NCI-H524 (cell line): ENCODE measurements around the gene JAG2.

Experiments
- DNase-seq, 2 experiments: peaks; one replicate each; lab custom pipeline; 2025; lab: John Stamatoyannopoulos, UW

Gene JAG2

GRCh38 chr14:105203701-105204100 lies 35.1 kb upstream of the JAG2 start:
- no peak for DNase-seq

- DNase-seq = peak; percentile 57 to 82
These were observed 34.5 kb upstream of the JAG2 start for GRCh38 chr14:105203057-105203531.

- DNase-seq = peak in 1 of 2 experiments; percentile 58
These were observed 33.4 kb upstream of the JAG2 start for GRCh38 chr14:105201925-105202513.

- DNase-seq = peak in 1 of 2 experiments; percentile 36
These were observed 32.8 kb upstream of the JAG2 start for GRCh38 chr14:105201156-105201924.

GRCh38 chr14:105200641-105201040 lies 32.1 kb upstream of the JAG2 start:
- no peak for DNase-seq

- peak in 1 of 2 experiments; percentile 41 for DNase-seq
These were observed 31.5 kb upstream of the JAG2 start for GRCh38 chr14:105200074-105200473.

GRCh38 chr14:105199093-105199492 lies 30.5 kb upstream of the JAG2 start:
- DNase-seq = no peak

GRCh38 chr14:105198588-105198987 lies 30.0 kb upstream of the JAG2 start:
- DNase-seq = no peak

GRCh38 chr14:105197211-105197641 lies 28.6 kb upstream of the JAG2 start:
- no peak for DNase-seq

GRCh38 chr14:105196265-105196960 lies 27.8 kb upstream of the JAG2 start:
- DNase-seq = peak in 1 of 2 experiments; percentile 44

GRCh38 chr14:105195522-105196264 lies 27.1 kb upstream of the JAG2 start:
- DNase-seq = peak in 1 of 2 experiments; percentile 51

- DNase-seq = no peak
These were observed 26.5 kb upstream of the JAG2 start for GRCh38 chr14:105195051-105195450.

GRCh38 chr14:105193916-105194782 lies 25.6 kb upstream of the JAG2 start:
- peak in 1 of 2 experiments; percentile 41 for DNase-seq

GRCh38 chr14:105192866-105193731 lies 24.5 kb upstream of the JAG2 start:
- DNase-seq = no peak

- DNase-seq = peak; percentile 37 to 60
These were observed 19.5 kb upstream of the JAG2 start for GRCh38 chr14:105187935-105188524.

- DNase-seq = no peak
These were observed 18.5 kb upstream of the JAG2 start for GRCh38 chr14:105187116-105187515.

- DNase-seq = no peak
These were observed 17.4 kb upstream of the JAG2 start for GRCh38 chr14:105185973-105186372.

GRCh38 chr14:105185001-105185400 lies 16.4 kb upstream of the JAG2 start:
- DNase-seq = no peak

GRCh38 chr14:105184461-105184860 lies 15.9 kb upstream of the JAG2 start:
- no peak for DNase-seq
